HG03064 (cell line): ENCODE results near the gene KIF22.
"Not testable (repeated sequence)": the region's sequence is repeated elsewhere in the genome, so short reads cannot be mapped to it uniquely, and the experiment has no call there.

Experiments used
- ATAC-seq: cut with Tn5 transposase; IDR thresholded peaks from one replicate; pipeline ENCODE4 v1.9.1; 2021; ENCODE audit warnings: low read depth; ENCODE audit not compliant: unreplicated experiment

KIF22 gene

DNA sequence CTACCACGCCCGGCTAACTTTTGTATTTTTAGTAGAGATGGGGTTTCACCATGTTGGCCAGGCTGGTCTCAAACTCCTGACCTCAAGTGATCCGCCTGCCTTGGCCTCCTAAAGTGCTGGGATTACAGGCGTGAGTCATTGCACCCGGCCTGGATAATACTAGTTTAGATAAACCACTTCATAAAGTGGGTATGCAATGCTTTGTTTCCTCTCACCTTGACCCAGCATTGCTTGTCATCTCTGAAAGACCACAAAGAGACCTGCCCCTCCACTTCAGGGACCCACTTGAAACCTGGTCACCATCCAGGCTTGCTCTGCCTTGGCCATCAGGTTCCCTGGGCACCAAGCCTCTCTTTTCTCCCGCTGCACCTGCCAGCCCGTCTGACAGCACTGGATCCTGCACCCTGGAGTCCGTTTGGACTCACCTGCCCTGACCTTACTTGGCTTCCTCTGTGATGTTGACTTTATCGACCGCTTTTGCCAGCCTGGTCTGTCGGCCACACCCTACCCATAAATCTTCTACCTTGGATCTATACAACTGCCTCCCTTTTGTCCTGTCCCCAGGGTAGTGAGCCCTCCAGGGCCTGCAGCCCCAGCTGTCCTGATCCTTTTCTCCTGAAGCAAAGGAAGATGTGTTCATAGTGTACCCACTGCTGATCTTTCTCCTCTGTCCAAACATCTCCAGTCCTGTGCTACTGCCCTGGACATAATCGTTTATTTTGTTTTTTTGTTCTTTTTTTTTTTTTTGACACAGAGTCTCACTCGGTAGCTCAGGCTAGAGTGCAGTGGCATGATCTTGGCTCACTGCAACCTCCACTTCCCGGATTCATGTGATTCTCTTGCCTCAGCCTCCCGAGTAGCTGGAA lies 25.2 kb upstream of the KIF22 start:
- ATAC-seq = no peak

DNA sequence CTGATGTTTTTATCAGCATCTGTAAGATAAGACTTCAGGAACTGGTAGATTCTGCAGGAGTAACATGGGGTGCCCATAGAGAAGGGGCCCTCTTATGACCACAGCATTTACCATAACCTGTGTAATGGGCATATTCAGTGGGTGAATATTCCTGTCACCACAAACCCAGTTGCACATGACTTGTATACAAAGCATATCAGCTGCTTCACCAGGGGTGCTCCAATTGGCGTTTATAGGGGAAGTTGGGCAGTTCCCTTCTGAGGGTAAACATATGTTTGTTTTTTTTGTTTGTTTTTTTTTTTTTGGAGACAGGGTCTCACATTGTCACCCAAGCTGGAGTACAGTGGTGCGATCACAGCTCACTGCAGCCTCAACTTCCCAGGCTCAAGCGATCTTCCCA lies 24.0 kb upstream of the KIF22 start:
- no peak for ATAC-seq

DNA sequence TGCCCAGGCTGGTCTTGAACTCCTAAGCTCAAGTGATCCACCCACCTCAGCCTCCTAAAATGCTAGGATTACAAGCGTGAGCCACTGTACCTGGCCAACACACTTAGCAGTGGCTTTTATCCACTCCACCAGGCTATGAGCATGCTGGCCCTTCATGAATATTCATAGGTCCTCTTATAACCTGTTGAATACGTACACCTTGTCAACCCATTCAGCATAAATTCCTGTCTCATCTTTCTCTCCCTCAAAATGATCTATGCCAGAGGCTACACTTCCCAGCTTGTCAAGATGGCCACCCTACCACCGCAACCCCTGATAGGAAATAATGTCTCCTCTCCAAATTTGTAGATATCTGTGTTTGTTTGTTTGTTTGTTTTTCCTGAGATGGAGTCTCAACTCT lies 23.5 kb upstream of the KIF22 start:
- ATAC-seq = no peak

DNA sequence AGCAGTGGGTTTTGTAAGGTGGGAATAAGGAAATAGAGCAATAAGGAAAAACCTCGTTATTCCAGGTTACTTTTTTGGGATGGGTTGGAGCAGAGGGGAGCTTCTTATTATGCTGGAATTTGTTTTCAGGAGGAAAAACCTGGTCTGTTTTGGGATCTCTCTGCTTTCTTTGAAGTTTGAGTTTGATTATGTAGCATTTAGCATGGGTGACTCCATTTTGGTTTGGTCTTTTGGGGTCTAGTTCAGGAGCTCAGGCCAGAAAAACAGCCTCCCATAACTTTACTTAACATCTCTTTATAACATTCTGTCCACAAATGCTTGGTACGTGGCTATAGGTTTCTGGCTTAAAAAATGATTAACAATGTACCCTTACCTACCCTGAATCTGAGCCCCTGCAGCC lies 21.0 kb upstream of the KIF22 start:
- ATAC-seq = no peak

DNA sequence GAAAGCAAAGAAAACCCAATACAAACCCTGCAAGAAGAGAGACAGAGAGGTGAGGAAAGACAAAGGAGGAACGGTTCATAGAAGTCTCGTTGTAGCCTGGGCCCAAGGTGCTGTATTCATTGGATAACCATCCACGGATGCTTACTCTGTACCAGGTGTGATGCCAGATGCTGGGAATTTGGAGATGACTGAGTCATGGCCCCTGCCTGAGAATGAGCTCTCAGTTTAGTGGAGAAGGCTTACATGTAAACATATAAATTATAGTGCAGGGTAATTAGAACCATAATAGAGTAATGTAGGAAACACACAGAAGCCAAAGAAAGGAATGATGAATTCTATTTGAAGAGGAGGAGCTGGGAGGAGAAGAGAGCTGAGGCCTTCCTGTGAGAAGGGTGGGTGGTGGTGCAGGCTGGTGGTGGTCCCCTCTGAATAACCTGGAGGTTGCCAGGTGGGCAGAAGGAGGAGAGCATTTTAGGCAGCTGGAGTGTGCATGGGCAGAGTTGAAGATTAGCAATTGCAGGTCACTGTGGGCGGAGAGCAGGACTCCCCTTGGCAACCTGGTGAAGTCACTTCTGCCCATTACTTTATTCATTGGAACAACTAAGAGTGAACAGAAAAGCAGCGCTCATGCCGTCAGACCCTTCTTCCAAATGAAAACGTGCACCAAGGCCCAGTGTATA lies 20.2 kb upstream of the KIF22 start:
- ATAC-seq = no peak

DNA sequence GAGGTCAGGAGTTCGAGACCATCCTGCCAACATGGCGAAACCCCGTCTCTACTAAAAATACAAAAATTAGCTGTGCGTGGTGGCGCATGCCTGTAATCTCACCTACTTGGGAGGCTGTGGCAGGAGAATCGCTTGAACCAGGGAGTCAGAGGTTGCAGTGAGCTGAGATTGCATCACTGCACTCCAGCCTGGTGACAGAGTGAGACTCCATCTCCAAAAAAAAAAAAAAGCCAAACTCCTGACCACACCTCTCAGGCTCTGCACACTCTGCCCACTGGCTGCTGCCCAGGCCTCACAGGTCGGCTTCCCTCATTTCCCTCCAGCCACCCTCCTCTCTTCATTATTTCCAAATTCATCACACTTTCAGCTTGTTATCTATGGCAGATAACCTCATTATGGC lies 18.2 kb upstream of the KIF22 start:
- ATAC-seq = not testable (repeated sequence)

DNA sequence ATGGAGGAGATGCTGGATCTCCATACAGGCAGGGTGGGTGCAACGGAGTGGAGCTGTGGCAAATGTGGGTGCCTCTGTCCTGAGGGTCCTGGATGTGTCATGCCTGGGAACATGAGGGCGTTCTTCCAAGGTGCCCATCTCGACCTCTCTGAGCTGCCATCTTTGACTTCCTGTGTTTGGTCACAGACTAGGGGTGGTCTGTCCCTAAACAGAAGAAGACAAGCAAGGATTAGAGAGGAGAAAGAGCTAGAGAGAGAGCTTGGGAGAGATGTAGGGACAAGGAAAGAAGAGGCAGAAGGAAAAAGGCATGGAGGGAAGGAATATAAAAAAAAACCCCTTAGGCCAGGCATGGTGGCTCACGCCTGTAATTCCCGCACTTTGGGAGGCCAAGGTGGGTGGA lies 15.8 kb upstream of the KIF22 start:
- no peak for ATAC-seq

DNA sequence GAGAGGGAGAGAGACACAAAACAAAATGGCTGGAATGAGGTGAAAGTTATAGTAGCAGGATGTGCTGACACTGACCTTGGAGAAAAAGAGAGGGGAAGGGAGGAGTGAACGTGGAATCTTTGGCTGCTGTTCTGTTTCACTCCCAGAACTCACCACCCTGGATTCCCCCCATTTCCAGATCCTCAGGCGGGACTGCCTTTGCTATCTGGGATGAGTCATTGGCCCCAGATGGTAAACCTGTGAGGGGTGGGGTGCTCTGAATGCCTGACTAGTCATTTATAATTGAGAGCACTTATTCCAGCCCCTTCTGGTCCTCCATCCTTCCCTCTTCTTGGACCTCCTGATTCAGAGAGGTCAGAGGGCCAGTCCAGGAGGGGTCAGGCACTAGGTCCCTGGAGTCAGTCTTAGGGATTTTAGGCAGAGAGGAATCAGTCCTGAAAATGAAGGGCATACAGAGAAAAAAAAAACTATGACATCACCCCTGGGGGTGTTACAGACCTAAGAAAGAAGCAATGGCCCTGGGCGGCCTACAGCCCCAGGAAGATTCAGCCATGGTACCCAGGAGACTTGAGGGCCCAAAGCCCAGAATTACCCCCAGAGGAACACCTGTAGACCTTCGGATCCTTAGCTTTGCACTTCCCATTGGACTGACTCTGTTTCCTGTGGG lies 14.7 kb upstream of the KIF22 start:
- ATAC-seq = no peak

DNA sequence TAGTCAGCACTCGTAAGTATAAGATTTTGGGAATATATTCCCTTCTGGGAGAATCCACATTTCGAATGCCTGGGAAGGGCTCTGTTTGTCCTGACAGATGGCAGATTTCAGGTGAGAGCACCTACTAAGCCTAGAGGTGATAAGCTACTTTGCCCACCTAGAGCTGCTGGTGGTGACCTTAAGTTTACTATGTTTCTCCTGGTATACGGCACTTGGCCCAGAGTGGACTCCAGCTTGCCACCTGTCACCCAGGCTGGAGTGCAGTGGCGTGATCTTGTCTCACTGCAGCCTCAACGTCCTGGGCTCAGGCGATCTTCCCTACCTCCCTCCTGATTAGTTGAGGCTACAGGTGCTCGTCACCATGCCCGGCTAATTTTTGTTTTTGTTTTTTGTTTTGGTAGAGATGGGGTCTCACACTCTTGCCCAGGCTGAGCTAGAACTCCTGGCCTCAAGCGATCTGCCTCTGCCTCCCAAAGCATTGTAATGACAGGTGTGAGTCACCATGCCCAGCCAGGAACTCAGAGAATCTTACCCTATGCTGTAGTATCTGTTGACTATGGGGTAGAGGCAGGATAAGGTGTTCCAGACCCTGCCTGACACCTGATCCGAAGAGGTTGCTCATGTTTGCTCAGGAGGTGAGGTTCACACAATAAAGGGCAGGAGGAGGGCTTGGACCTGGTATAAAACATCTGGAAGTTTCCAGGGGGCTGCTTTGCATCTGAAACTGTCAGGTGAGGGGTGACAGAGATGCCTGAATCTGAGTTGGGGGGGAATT lies 12.8 kb upstream of the KIF22 start, which contains the start of gene ZG16:
ZG16 (plus strand) TSS at position 681 of the 775 bp plus-strand sequence. CDS start 1,011 bp downstream, outside the sequence.
- no peak for ATAC-seq

DNA sequence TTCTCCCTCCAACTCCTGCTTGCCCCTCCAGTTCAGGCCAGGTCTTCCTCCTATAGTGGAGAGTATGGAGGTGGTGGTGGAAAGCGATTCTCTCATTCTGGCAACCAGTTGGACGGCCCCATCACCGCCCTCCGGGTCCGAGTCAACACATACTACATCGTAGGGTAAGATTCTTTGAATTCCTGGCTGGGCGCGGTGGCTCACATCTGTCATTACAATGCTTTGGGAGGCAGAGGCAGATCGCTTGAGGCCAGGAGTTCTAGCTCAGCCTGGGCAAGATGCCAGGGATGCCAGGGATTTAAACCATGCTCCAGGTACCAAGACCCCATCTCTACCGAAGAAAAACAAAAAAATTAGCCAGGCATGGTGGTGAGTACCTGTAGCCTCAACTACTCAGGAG lies 11.1 kb upstream of the KIF22 start:
- no peak for ATAC-seq

DNA sequence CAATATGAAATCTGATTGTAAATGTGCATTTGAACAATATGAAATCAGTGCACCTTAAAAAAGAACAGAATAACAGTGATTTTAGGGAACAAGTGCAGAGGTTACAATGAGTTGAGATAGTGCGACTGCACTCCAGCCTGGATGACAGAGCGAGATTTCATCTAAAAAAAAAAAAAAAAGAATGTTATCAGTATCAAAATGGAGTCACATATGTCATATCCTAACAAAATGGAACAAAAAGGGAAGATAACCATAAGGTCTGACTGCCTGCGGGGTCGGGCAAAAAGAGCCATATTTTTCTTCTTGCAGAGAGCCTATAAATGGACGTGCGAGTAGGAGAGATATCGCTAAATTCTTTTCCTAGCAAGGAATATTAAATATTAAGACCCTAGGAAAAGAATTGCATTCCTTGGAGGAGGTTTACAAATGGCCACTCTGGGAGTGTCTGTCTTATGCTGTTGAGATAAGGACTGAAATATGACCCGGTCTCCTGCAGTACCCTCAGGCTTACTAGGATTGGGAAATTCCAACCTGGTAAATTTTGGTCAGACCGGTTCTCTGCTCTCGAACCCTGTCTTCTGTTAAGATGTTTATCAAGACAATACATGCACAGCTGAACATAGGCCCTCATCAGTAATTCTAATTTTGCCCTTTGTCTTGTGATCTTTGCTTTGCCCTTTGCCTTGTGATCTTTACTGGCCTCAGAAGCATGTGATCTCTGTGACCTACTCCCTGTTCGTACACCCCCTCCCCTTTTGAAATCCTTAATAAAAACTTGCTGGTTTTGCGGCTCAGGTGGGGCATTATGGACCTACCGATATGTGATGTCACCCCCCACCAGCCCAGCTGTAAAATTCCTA lies 7.2 kb upstream of the KIF22 start:
- not testable (repeated sequence) for ATAC-seq

DNA sequence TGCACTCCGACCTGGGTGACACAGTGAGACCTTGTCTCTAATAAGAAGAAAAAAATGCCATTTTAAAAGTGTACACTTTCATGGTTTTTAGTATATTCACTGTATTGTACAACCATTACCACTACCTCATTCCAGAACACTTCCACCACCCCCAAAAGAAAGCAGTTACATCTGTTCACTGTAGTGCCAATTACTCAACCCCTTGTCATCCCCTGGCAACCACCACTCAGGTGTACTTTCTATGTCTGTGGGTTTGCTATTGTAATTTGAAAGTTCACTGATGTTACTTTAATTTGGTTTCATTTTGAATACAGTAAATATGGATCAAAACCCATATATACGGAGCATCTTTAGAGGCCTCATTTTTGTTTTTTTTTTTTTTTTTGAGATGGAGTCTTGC lies 6.4 kb upstream of the KIF22 start:
- no peak for ATAC-seq

DNA sequence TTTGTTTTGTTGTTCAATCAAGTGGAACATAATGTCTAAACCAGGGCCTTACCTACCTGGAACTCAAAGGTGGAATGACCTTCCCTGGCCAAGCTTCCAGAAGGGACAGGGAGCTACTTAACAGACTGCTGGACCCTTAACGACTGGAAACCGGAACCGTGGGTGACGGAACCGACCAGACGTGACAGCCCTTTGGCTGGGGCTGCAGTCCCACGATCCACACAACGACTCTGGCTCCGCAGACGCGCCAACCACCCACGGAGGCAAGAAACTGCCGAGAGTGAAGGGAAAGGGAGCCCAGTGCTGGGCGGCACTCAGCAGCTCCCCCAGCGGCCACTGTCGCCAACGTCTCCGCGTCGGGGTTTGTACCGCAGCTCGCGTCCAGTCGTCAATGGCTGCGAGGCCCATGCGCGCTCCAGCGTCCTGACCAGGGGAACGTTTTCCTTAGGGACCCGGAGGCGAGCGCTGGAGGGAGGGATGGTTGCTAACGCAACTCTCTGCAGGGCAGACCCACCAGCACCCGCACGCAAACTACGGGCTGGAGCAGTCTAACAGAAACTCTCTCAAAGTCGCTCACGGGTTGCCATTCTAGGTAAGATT lies 5.5 kb upstream of the KIF22 start:
- no peak for ATAC-seq

DNA sequence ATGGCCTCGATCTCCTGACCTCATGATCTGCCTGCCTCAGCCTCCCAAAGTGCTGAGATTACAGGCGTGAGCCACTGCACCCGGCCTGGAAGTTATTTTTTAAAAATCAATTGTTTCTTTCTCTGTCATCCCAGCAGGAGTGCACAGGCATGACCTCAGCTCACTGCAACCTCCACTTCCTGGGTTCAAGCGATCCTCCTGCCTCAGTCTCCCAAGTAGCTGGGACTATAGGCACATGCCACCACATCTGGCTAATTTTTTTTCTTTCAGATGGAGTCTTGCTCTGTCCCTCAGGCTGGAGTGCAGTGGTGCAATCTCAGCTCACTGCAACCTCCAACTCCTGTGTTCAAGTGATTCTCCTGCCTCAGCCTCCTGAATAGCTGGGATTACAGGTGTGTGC lies 3.4 kb upstream of the KIF22 start:
- ATAC-seq = not testable (repeated sequence)

DNA sequence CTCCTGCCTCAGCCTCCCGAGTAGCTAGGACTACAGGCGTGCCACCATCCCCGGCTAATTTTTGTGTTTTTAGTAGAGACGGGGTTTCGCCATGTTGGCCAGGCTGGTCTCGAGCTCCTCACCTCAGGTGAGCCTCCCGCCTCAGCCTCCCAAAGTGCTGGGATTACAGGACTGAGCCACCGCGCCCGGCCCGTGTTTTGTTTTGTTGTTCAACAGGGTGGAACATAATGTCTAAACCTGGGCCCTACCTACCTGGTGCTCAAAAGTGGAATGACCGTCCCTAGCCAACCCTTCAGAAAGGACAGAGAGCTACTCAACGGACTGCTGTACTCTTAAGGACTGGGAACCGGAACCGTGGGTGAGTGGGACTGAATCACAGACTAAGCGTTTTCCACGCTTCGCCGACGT lies 772 bp upstream of the KIF22 start:
- no peak for ATAC-seq

DNA sequence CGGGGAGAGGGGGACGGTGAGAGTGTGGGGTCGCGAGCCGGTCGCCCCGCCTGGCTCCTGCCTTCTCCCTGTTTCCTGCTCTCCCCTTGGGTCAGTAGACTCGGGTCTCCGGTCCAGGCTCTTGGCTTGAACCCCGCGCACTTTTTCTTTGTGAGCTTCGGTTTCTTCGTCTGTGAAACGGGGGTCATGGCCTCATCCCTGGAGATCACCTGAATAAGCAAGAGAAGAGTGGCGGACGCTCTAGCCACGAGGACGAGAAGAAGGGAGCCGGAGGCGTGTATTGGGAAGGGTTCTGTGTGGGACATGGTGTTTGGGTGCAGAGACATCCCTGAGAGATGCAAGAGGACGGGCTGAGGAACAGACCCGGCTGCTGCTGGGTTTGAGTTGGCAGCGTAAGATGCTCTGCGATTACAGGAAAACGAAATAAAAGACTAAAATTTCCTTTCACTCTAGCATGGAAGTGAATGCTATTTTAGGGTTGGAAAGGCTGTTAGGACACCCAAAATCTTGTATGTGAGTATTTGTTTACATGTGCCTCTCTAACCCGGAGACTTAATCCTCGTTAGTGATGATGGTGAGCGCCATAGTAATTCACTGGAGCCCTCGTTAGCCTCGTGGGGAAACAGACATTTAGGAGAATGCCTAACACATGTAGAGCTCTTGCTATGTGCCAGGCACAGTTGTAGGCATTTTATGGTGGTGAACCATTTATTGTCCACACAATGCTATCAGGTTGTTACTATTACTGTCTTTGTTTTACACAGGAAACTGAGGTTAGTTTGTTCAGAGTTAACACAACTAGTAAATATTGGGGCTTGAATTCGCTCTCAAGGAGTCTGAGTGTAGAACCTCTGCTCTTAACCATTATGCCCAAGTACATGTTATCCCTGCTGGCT lies 646 bp downstream of the KIF22 start:
- no peak for ATAC-seq

DNA sequence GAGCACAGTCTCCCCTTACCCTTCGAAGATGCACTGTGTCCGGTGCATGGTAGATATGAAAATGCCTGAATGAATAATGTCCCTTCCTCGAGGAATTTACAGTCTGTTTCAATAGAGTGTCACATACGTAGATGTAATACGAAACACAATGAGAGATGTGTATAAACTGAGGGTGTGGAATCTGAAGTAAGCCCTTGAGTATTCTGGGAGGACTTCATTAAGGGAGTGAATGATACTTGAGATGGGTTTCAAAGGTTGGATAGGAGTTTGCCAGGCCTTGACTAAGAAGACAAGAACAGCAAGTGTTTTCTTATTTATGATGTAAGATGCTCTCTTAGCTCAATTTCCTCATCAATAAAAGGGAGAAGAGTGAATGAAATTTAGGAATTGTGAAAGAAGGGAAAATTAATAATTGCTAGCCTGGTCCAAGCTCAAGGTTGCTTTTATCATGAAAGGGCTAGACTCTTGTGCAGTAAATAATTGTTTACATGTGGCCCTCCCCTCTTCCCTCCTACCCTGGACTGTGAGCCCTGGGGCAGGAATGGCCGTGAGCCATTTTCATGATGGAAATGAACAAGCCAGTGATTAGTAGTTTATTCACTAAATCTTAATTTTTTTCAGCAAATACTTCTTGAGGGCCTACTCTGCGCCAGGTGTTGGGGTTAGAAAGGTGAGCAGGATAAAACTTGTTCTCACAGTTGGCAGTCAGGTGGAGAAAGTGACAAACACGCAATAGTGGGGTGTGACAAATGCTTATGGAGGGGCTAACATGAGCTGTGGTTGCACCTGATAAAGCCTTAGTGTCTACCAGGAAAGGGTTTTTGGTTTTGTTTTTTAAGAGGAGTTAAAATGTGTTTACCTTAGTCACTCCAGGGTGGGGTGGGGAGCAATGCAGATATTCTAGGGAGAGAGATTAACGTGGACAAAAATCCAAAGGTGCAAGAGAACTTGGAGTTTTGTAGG lies 1.6 kb downstream of the KIF22 start:
- ATAC-seq = no peak
